ENCODE data around the gene RAPGEF6.
"Not testable (repeated sequence)": the region's sequence is repeated elsewhere in the genome, so short reads cannot be mapped to it uniquely, and the experiment has no call there.

Gene RAPGEF6

DNA sequence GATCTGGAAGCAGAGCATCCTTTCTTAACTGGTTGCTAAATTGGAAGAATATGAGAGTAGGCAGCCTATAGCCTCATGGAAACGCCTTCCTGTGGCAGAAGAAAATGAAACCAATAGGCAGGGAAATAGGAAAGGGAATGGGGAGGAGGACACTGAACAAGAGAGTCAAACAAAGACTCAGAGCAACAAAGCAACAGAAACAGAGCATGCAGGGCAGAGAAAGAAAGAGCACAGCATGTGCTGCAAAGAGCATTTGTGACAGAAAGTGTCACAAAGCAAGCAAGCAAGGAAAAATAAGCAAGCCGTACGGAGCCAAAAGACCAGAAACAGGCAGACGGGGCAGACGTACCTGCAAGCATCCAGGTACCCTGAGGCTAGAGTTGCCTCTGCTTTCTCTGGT, 123.1 kb downstream of the RAPGEF6 start:
- no peak for DNase-seq (ENCODE audit: low read depth in 2 of 2)

DNA sequence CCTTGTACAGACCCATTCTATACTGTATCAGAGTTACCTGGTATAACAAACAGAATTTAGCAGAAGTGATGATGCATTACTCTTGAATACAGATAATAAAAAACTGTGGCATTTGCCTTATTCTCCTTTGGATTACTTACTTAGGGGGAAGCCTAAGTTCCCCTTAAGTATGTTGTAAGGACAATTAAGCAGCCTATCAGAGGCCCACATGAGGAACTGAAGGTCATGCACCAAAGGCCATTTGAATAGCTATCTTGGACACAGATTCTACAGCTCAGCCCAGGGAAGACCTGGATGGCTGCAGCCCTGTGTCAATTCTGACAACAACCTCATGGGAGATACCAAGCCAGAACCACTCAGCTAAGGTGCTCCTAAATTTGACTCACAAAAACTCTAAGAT, 125.2 kb downstream of the RAPGEF6 start:
- no peak for DNase-seq (ENCODE audit: low read depth in 2 of 2)

DNA sequence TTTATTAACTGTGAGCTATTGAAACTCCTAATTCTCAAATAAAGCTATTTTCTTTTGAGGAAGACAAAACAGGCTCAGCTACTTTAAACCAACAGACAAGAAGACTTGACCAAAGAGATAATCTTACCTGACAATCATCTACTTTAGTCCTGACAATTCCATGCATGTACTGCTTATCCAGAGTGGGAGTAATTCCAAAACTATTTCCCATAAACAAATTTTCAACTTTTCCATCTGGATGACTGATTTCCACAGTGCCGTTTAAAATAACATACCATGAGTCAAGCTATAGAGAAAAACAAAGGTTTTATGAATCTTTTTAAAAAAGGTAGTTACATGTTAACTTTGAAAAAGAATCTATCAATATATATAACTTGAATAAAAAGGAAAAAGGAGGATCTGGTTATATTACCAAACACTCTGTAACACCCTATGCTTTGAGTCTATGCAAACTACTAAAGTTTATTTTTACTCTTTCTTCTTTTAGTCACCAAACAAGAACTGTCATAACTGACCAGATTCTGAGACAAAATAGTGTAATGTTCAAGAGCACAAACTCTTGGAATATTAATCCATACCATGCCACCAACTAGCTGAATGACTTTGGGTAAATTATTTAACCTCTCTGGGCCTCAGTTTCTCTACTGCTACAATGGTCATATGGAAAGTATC, 129.7 kb downstream of the RAPGEF6 start:
- no peak for DNase-seq (ENCODE audit: low read depth in 2 of 2)

DNA sequence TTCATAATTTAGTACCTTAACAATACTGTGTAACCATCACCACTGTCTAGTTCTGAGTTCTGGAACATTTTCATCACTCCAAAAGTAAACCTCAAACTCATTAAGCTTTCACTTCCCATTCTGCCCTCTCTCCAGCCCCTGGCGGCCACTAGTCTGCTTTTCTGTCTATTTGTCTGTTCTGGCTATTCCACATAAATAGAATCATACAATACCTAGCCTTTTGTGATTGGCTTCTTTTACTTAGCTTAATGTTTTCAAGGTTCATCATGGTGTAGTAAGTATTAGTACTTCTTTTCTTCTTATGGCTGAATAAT, 138.7 kb downstream of the RAPGEF6 start:
- DNase-seq (ENCODE audit: low read depth in 2 of 2) = no peak

DNA sequence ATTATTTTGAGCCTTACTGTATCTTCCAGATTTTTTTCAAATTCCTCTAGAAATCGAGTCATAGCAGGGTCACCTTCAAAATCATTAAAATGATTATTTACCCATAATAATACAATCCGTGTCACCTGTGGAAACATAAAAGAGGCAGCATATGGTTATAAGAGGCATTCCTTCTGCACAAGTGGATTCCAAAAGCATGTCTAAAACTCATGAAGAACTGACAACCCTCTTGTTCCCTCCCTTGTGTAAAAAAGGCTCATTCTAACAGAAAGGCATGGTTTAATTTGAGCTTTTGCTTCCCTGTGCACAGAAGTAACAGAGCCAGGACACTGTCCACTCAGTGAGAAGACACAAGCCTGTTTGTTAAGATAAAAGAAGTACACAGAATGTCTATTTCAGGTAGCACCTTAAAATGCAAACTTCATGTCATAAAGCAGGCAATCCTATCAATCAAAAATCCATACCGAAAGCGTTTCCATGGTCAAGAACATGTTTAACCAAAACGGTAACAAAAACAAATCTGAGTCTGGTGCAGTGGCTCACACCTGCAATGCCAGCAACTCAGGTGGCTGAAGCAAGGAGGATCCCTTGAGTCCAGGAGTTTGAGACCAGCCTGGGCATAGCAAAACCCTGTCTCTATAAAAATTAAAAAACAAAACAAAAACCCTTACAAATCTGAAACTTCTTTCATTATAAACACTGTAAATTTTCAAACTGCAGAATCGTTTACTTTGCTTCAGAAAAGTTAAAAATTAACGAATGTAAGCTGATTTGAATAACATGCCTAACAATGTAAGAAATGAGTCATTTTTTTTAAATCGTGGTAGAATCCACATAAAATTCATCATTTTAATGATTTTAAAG, 139.3 kb downstream of the RAPGEF6 start:
- DNase-seq (ENCODE audit: low read depth in 2 of 2) = no peak

DNA sequence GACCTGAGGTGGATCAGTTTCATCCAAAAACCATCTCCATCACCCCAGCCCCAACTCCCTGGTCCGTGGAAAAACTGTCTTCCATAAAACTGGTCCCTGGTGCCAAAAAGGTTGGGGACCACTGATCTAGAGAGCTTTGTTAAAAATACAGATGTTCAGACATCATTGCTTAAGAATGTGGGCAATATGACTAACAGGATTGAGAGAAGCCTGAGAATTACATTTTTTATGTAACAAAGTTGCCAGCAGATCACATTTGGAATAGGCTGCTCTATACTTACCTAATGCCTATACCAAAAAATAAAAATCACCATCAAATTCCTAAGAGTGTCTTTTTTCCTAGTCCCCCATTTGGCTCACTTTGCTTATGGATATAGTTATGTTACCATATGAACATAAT, 143.3 kb downstream of the RAPGEF6 start:
- DNase-seq (ENCODE audit: low read depth in 2 of 2) = no peak

DNA sequence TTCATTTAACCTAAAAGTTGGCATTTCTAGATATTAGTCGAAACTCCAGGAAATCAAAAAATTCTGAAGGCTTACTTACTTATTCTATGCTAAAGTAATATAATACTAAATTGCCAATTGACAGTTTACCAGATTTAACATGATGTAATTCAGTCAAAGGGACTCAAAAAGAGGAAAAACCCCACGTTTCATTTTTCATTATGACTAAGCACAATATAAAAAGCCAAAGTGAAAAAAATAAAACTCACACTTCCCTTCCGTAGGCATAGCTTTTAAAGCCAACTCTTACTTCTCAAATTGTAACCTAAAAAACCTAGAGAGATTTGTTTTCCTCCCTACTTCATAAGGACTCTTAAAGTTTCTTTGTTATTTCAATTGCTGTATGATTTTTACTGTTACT, 146.6 kb downstream of the RAPGEF6 start:
- DNase-seq (ENCODE audit: low read depth in 2 of 2) = no peak

DNA sequence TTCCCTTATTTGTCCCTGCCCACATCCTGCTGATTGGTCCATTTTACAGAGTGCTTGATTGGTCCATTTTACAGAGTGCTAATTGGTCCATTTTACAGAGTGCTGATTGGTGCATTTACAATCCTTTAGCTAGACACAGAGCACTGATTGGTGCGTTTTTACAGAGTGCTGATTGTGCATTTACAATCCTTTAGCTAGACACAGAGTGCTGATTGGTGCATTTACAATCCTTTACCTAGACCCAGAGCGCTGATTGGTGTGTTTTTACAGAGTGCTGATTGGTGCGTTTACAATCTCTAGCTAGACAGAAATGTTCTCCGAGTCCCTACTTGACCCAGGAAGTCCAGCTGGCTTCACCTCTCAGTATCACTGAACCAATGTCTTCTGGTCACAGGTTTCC, 147.7 kb downstream of the RAPGEF6 start:
- DNase-seq (ENCODE audit: low read depth in 2 of 2) = not testable (repeated sequence)

DNA sequence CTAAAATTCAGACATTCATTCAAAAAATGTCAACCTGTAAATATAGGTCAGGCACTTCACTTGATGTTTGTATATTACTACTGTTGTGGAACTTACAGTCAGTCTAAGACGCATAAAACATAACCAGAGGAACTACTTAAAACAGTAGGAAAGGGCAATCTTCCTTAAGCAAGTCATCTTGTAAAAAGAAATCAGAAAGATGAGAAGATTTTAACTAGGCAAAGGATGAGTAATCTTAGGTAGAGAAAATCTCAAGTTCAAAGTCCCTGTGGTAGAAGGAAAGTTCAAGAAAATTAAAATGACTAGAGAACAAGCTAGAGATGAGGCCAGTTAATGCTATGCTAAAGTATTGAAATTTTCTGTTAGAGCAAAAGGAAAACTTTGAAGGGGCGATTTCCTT, 152.4 kb downstream of the RAPGEF6 start:
- no peak for DNase-seq (ENCODE audit: low read depth in 2 of 2)

DNA sequence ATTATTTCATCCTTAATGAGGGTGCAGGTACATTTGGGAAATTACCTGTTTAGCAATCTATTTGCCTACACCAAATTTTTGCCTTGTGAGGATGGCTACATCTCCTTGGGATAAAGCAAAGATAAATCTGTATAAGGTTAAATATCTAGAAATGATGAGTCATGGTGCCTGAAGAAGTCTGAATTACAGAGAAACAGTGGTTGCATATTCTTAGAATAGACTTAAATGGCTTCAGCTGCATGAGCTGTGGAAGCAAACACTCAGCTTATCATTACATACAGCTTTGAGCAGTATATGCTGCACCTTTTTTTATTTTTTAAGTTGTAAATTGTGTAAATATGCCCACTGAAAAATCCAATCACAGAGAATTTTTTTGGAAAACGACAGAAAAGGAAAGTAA, 153.5 kb downstream of the RAPGEF6 start:
- DNase-seq (ENCODE audit: low read depth in 2 of 2) = no peak

DNA sequence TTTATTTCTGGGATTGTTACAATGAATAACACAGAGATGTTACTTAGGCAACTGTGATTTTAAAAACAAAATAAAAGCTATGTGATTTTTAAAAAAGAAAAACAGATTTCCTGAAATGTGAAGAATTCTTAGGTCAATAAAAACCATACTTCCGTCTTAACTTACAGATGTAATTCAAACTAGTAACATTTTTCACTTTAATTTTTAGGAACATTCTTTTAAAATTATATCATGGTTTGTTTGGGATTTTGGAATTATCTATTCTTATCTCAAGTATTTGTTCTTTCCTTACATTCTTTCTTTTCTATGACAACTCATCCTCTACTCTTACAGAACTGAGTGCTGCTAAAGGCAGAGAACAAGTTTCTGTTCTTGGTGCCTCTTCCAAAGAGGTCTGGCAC, 159.5 kb downstream of the RAPGEF6 start:
- DNase-seq (ENCODE audit: low read depth in 2 of 2) = no peak

DNA sequence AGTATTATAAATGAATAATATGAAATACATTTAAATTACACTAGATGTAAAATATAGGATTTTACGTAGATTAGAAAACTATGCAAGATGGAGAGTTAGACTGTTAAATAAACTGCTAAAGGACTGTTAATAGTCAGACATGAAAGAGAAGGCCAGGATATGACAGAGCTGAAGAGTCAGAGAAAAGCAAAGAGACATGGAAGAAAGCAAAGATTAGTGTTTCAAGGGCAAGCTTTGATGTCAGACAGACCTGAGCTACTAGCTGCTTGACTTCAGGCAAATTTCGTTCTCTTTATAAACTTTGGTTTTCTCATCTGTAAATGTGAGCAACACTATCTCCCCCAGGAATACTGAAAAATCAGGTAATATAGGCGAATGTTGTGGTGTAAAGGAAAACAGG, 161.3 kb downstream of the RAPGEF6 start:
- no peak for DNase-seq (ENCODE audit: low read depth in 2 of 2)

DNA sequence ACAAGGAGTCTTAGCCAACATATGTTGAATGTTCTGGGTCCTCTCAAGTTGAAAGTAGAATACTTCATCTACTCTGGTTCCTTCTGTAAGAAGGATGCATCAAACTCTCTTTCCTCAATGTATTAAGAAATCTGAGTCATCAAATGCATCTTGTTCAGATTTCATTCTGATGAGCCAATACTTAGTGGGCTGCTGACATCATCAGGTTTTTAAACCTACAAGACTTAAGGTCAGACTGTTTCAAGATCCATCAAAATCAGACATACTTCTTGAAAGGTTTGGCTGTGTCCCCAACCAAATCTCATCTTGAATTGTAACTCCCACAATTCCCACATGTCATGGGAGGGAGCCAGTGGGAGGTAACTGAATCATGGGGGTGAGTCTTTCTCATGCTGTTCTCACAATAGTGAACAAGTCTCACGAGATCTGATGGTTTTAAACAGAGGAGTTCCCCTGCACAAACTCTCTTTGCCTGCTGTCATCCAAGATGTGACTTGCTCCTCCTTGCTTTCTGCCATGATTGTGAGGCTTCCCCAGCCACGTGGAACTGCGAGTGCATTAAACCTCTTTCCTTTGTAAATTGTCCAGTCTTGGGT, 168.8 kb downstream of the RAPGEF6 start:
- DNase-seq (ENCODE audit: low read depth in 2 of 2) = peak; percentile 34 to 38

DNA sequence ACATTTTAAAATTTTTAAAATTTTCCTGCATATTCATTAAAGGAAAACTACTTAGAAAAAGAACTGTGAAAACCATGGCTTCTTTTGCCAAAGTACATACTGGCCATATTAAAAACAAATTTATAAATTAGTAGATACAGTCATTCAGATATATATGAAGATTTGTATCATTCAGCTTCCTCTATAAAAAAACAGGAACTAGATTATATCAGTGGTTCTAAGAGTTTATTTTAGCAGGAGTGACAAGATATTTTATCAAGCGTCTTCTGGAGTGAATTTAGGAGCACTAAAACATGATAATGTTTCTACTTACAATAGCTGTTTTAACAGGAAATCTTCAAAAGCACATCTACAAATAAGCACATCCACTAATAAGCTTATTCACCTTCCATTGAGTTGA, 171.4 kb downstream of the RAPGEF6 start:
- no peak for DNase-seq (ENCODE audit: low read depth in 2 of 2)

DNA sequence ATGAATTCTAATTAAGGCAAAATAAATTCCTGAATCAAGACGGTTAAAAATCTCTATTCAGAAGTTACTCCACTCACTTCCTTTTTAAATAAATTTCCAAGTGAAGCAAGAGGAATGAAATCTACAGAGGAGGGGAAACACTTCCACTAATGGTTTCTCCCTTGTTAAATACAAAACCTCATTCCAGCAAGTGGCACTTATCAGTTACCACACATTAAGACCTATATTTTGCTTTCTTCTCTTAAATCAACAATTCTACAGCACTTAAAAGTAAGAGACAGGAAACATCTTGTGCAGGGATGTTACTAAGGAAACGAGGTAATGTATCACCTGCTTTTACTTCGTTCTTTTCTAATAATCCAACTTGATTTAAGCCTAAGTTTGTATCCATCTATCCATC, 172.6 kb downstream of the RAPGEF6 start:
- DNase-seq (ENCODE audit: low read depth in 2 of 2) = no peak

DNA sequence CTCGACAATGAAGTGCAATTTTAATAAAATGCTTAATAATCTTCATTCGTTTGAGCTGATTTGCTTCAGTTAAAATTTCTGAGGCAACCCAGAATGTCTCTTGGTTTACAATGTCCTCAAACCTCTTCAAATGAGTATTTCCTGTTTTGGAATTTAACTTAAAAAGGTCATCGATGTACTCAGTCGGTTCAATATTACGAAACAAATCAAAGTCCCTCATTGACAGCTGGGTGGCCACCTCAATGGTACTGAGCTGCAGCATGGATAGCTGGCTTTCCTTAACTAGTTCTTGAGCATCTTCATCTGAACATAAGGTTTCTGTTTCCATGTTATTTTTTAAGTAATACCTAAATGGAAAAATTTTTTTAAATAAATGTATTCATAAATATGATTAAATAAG, 173.3 kb downstream of the RAPGEF6 start:
- DNase-seq (ENCODE audit: low read depth in 2 of 2) = no peak

DNA sequence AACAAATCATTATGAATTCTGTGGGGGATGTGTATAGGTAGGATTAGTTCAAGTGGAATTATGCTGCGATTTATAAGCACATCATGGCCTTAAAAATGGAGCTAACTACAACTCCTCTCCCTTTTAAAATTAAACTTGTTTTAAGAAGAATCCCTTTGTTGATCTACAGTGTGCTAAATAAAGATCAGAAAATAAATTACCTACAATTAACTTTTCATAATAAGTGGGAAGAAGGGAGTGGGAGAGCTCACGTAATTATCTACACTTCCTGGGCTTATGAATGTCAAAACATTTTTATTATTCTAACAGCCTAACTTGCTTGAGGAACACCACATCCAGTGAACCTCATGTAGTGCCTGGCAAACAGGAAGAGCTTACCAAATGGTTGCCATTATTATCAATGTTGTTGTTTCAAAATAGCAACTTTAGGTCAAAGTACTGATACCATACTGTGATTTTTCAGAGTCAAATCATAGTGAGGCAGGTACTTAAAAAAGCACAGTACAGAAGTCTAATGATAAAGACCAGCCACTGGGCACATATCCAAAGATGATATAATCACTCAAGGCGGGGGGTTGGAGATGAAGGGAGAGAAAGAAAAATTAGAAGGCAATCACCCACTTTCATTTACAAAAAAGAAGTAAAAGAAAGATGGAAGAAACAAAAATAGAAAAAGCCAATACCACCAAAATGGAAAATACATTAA, 174.0 kb downstream of the RAPGEF6 start:
- no peak for DNase-seq (ENCODE audit: low read depth in 2 of 2)

DNA sequence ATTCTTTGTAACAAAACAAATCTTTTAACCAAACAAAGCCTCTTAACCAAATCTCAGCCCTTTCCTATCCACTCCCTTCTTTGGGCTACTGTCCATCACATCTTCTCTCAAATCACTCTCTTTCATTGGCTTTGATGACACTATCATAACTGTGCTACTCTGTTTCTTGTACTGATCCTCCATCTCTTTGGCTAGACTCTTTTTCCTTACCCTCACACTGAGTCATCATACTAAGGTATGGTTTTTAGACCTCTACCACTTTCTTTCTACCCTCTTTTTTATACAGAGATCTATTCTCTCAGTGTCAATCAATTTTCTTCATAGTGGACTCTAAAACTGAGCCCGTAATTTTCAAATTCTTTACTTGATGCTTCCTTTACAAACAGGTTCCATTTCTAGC, 174.9 kb downstream of the RAPGEF6 start:
- DNase-seq (ENCODE audit: low read depth in 2 of 2) = no peak

DNA sequence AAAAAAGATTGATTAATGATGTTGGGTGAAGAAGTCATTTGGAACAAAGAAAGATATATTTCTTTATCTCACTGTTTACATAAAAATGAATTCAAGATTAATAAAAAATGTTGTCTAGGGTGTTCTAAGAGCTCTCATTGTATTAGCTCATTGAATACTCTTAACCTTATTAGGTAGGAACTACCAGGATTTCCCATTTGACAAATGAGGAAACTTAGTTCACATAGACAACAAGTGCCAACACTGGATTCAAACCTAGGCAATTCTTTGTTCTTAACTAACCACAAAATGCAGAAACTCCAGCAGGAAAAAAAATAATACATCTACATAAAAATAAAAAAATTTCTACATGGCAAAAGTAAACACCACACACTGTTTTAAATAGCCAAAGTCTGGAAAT, 175.8 kb downstream of the RAPGEF6 start:
- DNase-seq (ENCODE audit: low read depth in 2 of 2) = no peak

DNA sequence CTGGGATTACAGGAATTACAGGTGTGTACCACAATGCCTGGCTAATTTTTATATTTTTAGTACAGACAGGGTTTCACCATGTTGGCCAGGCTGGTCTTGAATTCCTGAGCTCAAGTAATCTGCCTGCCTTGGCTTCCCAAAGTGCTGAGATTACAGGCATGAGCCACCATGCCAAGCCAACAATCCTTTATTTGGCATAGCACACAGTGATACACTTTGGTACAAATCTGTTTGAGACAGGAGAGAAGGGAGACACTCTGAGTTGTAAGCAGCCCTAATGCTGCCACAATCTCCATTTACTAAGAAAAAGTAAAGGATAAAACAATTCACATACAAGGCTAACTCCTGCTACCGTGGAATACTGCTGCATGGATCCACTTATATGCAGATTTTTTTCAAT, 177.8 kb downstream of the RAPGEF6 start:
- DNase-seq (ENCODE audit: low read depth in 2 of 2) = no peak

DNA sequence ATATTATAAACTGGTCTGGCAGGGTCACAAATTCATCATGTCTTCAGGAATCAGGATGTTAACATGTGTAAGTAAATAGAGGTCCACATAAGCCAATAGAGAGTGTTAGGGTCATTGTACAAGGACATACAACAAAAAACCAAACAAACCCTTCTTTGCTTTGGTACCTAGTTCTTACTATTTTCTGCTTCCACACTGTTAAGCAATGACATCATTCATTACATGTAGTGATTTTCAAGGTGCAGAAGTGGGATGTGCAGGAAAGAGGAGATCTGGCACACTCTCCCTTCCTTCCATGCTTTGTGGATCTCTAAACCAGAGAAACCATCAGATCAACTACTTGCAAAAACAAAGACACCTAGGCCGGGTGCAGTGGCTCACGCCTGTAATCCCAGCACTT, 184.1 kb downstream of the RAPGEF6 start:
- no peak for DNase-seq (ENCODE audit: low read depth in 2 of 2)

DNA sequence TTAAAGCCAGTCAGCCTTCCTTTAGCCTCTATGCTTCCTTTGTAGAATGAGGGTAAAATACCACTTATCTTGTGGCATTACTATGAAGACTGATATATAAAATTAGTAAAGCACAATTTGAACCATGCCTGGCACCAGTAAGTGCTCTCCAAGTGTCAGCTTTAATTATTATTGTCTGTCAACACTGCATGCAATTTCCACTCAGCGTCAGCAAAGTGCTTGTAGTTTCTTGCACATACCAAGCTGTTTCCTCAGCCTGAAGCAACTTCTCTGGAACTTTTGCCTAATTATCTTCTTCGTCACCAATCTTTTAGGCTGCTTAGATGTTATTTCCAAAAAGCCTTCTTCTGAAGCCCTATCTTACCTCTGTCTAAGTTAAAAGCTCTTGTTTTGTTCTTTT, 193.8 kb downstream of the RAPGEF6 start:
- no peak for DNase-seq (ENCODE audit: low read depth in 2 of 2)

DNA sequence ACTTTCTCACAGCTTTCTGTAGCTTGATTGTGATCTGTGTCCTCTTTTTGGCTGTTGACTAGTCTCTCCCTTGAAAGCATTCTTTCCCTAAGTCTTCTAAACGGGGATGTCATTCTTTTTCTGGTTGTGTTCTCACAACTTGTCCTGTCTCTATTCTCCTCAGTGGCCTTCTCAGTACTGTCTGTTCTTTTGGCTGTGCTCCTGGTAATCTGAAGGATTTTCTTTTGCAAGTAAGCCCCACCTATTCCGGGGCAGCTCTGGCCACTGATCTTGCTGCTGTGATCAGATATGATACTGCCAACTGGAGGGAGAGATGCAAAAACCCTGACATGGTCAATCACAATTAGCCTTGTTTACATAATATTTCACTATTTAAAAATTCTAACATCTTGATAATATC, 198.9 kb downstream of the RAPGEF6 start:
- no peak for DNase-seq (ENCODE audit: low read depth in 2 of 2)
